SJCRH30 (cell line): ENCODE results near the gene RPS8. TPM values are rescaled to one million over a fixed set of nuclear protein-coding genes. Genes with fewer than 3 reads are reported as not detected.
"Not testable (repeated sequence)": the region's sequence is repeated elsewhere in the genome, so short reads cannot be mapped to it uniquely, and the experiment has no call there.

Experiments
- DNase-seq, 2 experiments: peaks; one replicate each; pipeline ENCODE4 v3.0.0-alpha.2; 2015 to 2020
- H3K27ac ChIP-seq: fragments of 250-450 bp; sonication (Bioruptor Pico); 2 replicates; pipeline ENCODE4 v1.5.1; 2020; ENCODE audit warnings: mild to moderate bottlenecking, moderate library complexity
- H3K27me3 ChIP-seq: fragments of 250-450 bp; sonication (Bioruptor Pico); 2 replicates; pipeline ENCODE4 v1.5.1; 2020; ENCODE audit warnings: mild to moderate bottlenecking, moderate library complexity
- H3K36me3 ChIP-seq: fragments of 250-450 bp; sonication (Bioruptor Pico); 2 replicates; pipeline ENCODE4 v1.5.1; 2020; ENCODE audit warnings: mild to moderate bottlenecking, moderate library complexity
- H3K4me1 ChIP-seq: fragments of 250-450 bp; sonication (Bioruptor Pico); 2 replicates; pipeline ENCODE4 v1.5.1; 2020; ENCODE audit warnings: mild to moderate bottlenecking, moderate library complexity
- H3K4me3 ChIP-seq: fragments of 250-450 bp; sonication (Bioruptor Pico); 2 replicates; pipeline ENCODE4 v1.5.1; 2020; ENCODE audit warnings: mild to moderate bottlenecking, moderate library complexity
- H3K9me3 ChIP-seq: fragments of 250-450 bp; sonication (Bioruptor Pico); replicated peaks from 2 replicates; pipeline ENCODE4 v1.5.1; 2020; ENCODE audit warnings: mild to moderate bottlenecking, moderate library complexity
- total RNA-seq: library from RNA; depleted of rRNA; stranded (reverse); fragments of >200 nt; shearing (Covaris generic); gene quantifications from 2 replicates; pipeline ENCODE4 v1.2.3, GENCODE V29; 2014; rRNA removed

The RPS8 gene
- 3,055 and 3,167 TPM in 2 replicates for total RNA-seq

GRCh38 chr1:44775078-44775929 is at the start of gene RPS8:
Gene RPS8, plus strand, starts transcription at chr1:44775540. Its CDS starts 57 bp downstream, at chr1:44775597.
- H3K4me1 ChIP-seq = 0 out of 2 replicates have a peak, but pooled peaks cover 12% of the 10 kb centered on the region
- peak within 1 kb of the TSS; percentile 67 for H3K4me3 ChIP-seq
- H3K27me3 ChIP-seq = no peaks in the 10 kb centered on the region
- peak; percentile 95 to 98 for DNase-seq
- peaks cover 46% of the 10 kb centered on the region for H3K36me3 ChIP-seq
- H3K9me3 ChIP-seq = no peaks in the 10 kb centered on the region
- H3K27ac ChIP-seq = peak within 1 kb of the TSS; percentile 83

GRCh38 chr1:44730741-44731512 is 44.4 kb upstream of the RPS8 start, which contains the start of gene RNU5D-1:
Gene RNU5D-1, minus strand, starts transcription at chr1:44731170.
- DNase-seq = peak; percentile 95 to 98

DNA sequence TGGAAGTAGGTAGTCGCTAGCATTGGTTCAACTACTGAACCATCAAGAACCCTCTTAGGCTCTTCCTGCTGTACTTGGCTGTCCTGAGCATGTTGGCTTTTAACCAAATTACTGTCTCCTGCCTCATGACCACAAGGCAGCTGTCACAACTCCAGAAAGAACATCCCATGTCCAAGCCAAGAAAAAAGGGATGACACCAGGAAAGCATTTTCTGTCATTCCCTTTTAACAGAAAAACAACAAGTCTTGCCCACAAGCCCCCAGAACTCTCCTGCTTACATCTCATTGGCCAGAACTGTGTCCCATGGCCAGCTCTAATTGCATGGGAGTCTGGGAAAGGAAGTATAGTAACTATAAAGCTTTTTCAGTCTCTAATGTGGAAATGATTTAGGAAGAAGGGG is 42.0 kb upstream of the RPS8 start:
- no peaks in the 10 kb centered on the region for H3K9me3 ChIP-seq
- 0 out of 2 replicates have a peak overlapping the region, but pooled peaks have one; percentile 12 for H3K27ac ChIP-seq
- H3K4me1 ChIP-seq = peaks cover 14% of the 10 kb centered on the region
- H3K27me3 ChIP-seq = 0 out of 2 replicates have a peak, but pooled peaks cover 3% of the 10 kb centered on the region
- peak; percentile 72 to 89 for DNase-seq
- no peaks in the 10 kb centered on the region for H3K36me3 ChIP-seq
- no peak overlapping the region for H3K4me3 ChIP-seq

More at GRCh38 chr1:44730741-44731512, 44.4 kb upstream of the RPS8 start, which contains the start of gene RNU5D-1:
- Histone ChIP-seq H3K9me3 (no peaks in the 10 kb centered on the region), H3K4me3 (peak within 1 kb of the TSS; percentile 21), H3K36me3 (no peaks in the 10 kb centered on the region), H3K4me1 (peaks cover 14% of the 10 kb centered on the region), H3K27ac (peak within 1 kb of the TSS; percentile 100), H3K27me3 (0 out of 2 replicates have a peak, but pooled peaks cover 3% of the 10 kb centered on the region)

DNA sequence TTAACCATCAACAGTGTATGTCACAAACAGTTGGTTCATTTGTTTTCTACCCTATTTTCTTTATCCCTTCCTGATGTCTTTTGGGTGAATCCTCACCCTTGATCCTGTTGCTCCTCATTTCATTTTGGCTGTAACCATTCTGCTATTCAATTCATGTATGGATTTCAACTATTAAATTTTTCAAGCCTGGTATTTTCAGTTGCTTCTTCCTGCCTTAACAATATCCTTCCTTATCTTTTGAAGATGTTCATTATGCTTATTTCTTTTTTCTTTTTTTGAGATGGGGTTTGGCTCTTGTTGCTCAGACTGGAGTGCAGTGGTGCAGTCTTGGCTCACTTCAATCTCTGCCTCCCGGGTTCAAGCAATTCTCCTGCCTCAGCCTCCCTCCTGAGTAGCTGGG is 41.6 kb upstream of the RPS8 start:
- H3K27me3 ChIP-seq = 0 out of 2 replicates have a peak, but pooled peaks cover 3% of the 10 kb centered on the region
- no peaks in the 10 kb centered on the region for H3K36me3 ChIP-seq
- H3K4me1 ChIP-seq = peaks cover 14% of the 10 kb centered on the region
- no peak for DNase-seq
- H3K4me3 ChIP-seq = no peak overlapping the region
- 0 out of 2 replicates have a peak overlapping the region, but pooled peaks have one; percentile 12 for H3K27ac ChIP-seq
- H3K9me3 ChIP-seq = no peaks in the 10 kb centered on the region

- no peak overlapping the region for H3K4me3 ChIP-seq
- H3K27ac ChIP-seq = no peak overlapping the region
- DNase-seq = no peak
- no peaks in the 10 kb centered on the region for H3K9me3 ChIP-seq
- no peaks in the 10 kb centered on the region for H3K27me3 ChIP-seq
- H3K36me3 ChIP-seq = peaks cover 6% of the 10 kb centered on the region
- peaks cover 9% of the 10 kb centered on the region for H3K4me1 ChIP-seq
These were observed 39.3 kb upstream of the RPS8 start for GRCh38 chr1:44735992-44736391.

DNA sequence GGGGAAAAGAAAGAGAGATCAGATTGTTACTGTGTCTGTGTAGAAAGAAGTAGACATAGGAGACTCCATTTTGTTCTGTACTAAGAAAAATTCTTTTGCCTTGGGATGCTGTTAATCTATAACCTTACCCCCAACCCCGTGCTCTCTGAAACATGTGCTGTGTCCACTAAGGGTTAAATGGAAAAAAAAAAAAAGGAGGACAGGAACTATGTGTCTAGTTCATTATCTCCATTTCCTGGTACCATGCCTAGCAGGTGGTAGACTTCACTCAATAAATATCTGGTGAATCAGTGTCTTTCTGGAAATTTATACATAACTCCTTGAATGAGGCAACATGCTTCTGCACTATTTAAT is 36.4 kb upstream of the RPS8 start:
- H3K27ac ChIP-seq = peak overlapping the region; percentile 66; the same call in 1 of the 2 replicates
- H3K9me3 ChIP-seq, H3K27me3 ChIP-seq, DNase-seq, H3K4me1 ChIP-seq: not testable (repeated sequence)
- peak overlapping the region; percentile 76 for H3K4me3 ChIP-seq
- H3K36me3 ChIP-seq = peaks cover 29% of the 10 kb centered on the region

- peak within 1 kb of the TSS; percentile 66 for H3K27ac ChIP-seq
- peak within 1 kb of the TSS; percentile 76 for H3K4me3 ChIP-seq
- no peaks in the 10 kb centered on the region; the same call in 1 of the 2 replicates for H3K4me1 ChIP-seq
- H3K9me3 ChIP-seq = no peaks in the 10 kb centered on the region
- peaks cover 35% of the 10 kb centered on the region for H3K36me3 ChIP-seq
- DNase-seq = peak; percentile 99
- H3K27me3 ChIP-seq = no peaks in the 10 kb centered on the region
These were observed 35.8 kb upstream of the RPS8 start, which contains the start of gene KIF2C for GRCh38 chr1:44739307-44740178. Gene KIF2C, plus strand, starts transcription at chr1:44739837. Its CDS starts 96 bp downstream, at chr1:44739933.

DNA sequence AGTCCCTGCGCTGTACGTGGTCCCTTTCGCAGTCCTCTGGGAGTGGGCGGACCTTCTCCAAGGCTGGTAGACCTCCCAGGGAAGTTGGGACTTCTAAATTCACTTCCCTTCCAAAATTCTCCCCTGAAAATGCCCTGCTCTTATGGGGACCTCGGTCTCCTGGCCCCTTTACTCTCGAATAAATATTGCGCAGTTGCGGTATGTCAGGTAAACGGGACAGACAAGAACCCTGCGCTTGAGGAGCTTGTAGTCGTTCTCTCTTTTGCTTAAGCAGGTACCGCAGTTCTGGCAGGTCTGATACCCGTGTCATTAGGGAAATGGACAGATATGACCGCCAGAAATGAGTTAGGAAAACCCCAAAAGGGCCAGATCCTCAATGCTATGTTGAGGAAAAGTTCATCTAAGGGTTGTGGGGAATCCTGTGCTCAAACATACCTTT is 35.1 kb upstream of the RPS8 start:
- no peaks in the 10 kb centered on the region for H3K9me3 ChIP-seq
- H3K36me3 ChIP-seq = peaks cover 41% of the 10 kb centered on the region
- peak overlapping the region; percentile 66 for H3K27ac ChIP-seq
- peak overlapping the region; percentile 76 for H3K4me3 ChIP-seq
- H3K27me3 ChIP-seq = no peaks in the 10 kb centered on the region
- DNase-seq = peak in 1 of 2 experiments; percentile 38
- no peaks in the 10 kb centered on the region; the same call in 1 of the 2 replicates for H3K4me1 ChIP-seq

DNA sequence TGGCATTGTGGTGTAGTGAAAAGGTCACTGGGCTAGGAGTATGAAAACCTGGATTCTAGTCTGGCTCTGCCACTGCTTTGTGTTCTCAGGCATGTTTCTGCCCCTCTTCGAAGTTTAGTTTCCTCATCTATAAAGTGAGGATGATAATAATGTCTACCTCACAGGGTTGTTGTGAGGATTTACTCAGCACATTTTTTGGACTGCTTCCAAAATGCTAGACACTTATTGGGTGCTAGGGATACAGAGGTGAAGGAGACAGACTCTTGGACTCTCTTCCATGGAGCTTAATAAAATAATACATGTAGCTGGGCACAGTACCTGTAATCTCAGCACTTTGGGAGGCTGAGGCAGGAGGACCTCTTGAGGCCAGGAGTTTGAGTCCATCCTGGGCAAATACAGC is 32.1 kb upstream of the RPS8 start:
- no peaks in the 10 kb centered on the region for H3K27me3 ChIP-seq
- no peaks in the 10 kb centered on the region; the same call in 1 of the 2 replicates for H3K4me1 ChIP-seq
- DNase-seq = no peak
- H3K4me3 ChIP-seq = no peak overlapping the region
- H3K9me3 ChIP-seq = no peaks in the 10 kb centered on the region
- no peak overlapping the region for H3K27ac ChIP-seq
- H3K36me3 ChIP-seq = peaks cover 70% of the 10 kb centered on the region

DNA sequence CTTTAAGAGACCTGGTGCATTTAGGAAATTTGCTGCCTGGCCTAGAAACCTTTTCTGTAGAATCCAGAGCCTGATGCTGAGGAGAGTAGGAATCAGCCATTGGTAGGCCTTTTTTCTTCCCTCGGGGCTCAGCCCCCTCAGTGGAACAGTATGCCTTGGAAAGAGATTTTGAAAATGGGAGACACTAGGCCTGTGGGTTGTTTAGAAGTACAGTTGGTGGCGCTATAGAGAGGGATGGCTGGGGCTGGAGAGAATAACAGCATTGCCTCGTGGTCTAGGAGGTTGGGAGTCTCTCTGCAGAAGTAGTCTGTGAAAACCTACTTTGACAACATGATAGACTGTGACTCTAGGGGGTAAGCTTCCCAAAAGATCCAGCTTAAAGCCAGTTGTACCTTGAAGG is 27.5 kb upstream of the RPS8 start:
- H3K27me3 ChIP-seq = no peaks in the 10 kb centered on the region
- peaks cover 92% of the 10 kb centered on the region for H3K36me3 ChIP-seq
- no peak overlapping the region for H3K4me3 ChIP-seq
- H3K27ac ChIP-seq = no peak overlapping the region
- H3K9me3 ChIP-seq = no peaks in the 10 kb centered on the region
- no peak for DNase-seq
- H3K4me1 ChIP-seq = no peaks in the 10 kb centered on the region

GRCh38 chr1:44757420-44757819 is 17.9 kb upstream of the RPS8 start:
- Histone ChIP-seq H3K27me3 (no peaks in the 10 kb centered on the region), H3K27ac (no peak overlapping the region), H3K36me3 (peaks cover 96% of the 10 kb centered on the region), H3K9me3 (no peaks in the 10 kb centered on the region), H3K4me1 (peaks cover 24% of the 10 kb centered on the region), H3K4me3 (no peak overlapping the region)
- DNase-seq = no peak

DNA sequence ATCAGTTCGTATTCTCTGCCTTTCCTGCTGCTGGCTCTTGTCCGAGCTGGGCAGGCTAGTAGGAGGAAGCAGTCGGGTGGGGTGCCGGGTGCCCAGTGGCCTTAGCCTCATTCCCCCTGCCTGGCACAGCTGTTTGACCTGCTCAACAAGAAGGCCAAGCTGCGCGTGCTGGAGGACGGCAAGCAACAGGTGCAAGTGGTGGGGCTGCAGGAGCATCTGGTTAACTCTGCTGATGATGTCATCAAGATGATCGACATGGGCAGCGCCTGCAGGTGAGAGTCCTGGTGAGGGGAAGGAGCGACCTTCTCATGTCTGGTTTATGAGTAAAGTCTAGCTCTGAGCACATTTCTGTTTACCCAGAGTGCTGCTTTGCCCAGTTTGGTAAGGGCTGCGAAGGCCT is 16.3 kb upstream of the RPS8 start:
- H3K27ac ChIP-seq = peak overlapping the region; percentile 40
- peaks cover 94% of the 10 kb centered on the region for H3K36me3 ChIP-seq
- no peaks in the 10 kb centered on the region for H3K27me3 ChIP-seq
- H3K9me3 ChIP-seq = no peaks in the 10 kb centered on the region
- H3K4me3 ChIP-seq = no peak overlapping the region
- H3K4me1 ChIP-seq = peaks cover 24% of the 10 kb centered on the region
- DNase-seq = peak; percentile 75 to 84

DNA sequence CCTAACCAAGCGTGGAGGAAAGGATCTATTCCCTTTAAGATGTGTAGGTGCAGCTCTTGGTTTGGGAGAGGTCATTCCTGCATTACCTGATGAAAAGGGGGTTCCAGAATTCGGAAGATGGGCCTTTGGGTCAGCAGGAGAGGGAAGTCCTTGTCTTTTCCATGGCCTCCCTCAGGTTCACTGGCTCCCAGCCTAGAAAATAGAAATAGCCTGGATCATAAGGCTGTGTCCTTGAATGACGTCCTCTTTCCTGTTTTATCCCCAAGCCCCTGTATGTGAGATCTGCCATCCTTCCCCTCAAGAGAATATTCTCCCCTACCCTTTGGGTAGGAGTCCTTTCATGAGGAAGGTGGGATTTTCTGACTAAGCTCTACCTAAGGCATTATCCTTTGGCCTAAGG is 14.5 kb upstream of the RPS8 start:
- Histone ChIP-seq H3K9me3 (no peaks in the 10 kb centered on the region), H3K4me1 (peaks cover 24% of the 10 kb centered on the region), H3K27me3 (no peaks in the 10 kb centered on the region), H3K27ac (no peak overlapping the region), H3K4me3 (no peak overlapping the region), H3K36me3 (peaks cover 93% of the 10 kb centered on the region)
- no peak for DNase-seq

- H3K4me3 ChIP-seq, DNase-seq, H3K9me3 ChIP-seq, H3K27me3 ChIP-seq, H3K27ac ChIP-seq, H3K4me1 ChIP-seq: not testable (repeated sequence)
- peaks cover 54% of the 10 kb centered on the region for H3K36me3 ChIP-seq
These were observed 8.9 kb upstream of the RPS8 start for GRCh38 chr1:44766421-44766820.
